ENCODE results near the gene EWSR1.

The EWSR1 gene

GRCh38 chr22:29320546-29320945 is 52.5 kb downstream of the EWSR1 start:
- DNase-seq (ENCODE audit: low spot score), result no peak

- no peak for DNase-seq (ENCODE audit: low spot score)
Observed at GRCh38 chr22:29323641-29324040, 55.6 kb downstream of the EWSR1 start.

DNA sequence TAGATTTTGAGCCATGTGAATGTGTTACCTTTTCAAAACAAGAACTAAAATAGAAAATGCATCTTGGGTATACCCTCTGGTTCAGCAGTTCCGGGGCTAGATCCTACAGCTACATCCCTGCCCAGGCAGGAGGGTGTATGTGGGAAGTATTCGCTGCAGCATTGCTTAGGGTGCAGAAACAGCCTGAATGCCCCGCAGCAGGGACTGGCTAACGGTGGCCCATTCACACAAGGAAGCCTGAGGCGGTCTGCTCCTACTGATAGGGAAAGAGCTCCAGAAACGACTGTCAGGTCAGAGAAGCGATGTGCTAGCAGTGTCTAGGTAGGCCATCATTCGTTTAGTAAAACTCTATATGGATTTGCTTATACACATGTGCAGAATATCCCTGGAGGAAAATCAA is 57.3 kb downstream of the EWSR1 start:
- no peak for DNase-seq (ENCODE audit: low spot score)

DNA sequence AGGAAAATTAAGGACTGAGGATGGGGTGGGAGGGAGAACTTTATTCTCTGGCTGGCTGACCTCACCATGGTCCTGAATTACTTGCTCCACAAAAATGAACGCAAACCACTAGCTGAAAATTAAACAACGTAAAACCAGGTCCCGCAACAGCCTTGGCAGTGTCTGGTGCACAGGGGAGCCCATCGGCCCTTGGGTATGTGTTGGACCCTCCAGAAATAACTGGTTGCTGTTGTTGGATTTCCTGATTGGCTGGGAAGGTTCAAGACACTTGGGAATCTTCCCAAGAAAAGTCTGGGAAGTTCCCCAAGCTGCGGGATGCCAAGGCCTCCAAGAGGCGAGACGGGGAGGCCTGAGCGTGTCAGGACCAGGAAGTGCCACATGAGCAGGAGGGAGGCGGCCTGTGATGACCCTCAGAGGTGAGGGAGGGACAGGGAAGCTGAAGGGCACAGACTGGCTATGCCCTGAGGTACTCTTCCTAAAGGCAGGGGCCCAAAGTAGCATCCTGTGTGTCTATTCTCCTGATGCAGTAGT is 57.8 kb downstream of the EWSR1 start:
- DNase-seq (ENCODE audit: low spot score), result no peak

- DNase-seq (ENCODE audit: low spot score), result no peak
Observed at GRCh38 chr22:29326481-29326880, 58.4 kb downstream of the EWSR1 start.

- no peak for DNase-seq (ENCODE audit: low spot score)
Observed at GRCh38 chr22:29327089-29327764, 59.2 kb downstream of the EWSR1 start.

DNA sequence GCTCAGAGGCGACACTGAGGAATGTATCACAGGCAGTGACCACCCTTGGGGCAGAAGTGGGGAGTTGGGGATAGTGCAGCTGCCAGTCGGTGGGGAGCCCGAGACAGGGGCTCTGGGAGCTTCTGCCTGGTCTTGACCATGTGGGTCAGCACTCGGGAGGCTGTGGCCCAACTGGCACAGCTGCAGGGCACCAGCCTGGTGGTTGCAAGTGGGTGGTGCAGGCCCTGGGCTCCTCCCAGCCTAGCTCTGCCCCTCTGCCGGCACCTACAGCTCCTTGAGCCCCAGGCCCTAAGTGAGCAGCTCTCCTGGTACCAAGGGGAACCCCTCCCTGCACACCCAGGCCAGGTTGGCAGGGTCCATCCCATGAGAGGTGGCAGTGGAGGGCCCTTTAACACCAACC is 60.0 kb downstream of the EWSR1 start:
- no peak for DNase-seq (ENCODE audit: low spot score)

- DNase-seq (ENCODE audit: low spot score), result no peak
Observed at GRCh38 chr22:29328566-29329500, 60.8 kb downstream of the EWSR1 start.

GRCh38 chr22:29329581-29329980 is 61.5 kb downstream of the EWSR1 start:
- DNase-seq (ENCODE audit: low spot score), result no peak

- no peak for DNase-seq (ENCODE audit: low spot score)
Observed at GRCh38 chr22:29330291-29330690, 62.2 kb downstream of the EWSR1 start.

GRCh38 chr22:29330753-29331152 is 62.7 kb downstream of the EWSR1 start:
- no peak for DNase-seq (ENCODE audit: low spot score)

GRCh38 chr22:29331213-29331612 is 63.1 kb downstream of the EWSR1 start:
- DNase-seq (ENCODE audit: low spot score), result no peak

DNA sequence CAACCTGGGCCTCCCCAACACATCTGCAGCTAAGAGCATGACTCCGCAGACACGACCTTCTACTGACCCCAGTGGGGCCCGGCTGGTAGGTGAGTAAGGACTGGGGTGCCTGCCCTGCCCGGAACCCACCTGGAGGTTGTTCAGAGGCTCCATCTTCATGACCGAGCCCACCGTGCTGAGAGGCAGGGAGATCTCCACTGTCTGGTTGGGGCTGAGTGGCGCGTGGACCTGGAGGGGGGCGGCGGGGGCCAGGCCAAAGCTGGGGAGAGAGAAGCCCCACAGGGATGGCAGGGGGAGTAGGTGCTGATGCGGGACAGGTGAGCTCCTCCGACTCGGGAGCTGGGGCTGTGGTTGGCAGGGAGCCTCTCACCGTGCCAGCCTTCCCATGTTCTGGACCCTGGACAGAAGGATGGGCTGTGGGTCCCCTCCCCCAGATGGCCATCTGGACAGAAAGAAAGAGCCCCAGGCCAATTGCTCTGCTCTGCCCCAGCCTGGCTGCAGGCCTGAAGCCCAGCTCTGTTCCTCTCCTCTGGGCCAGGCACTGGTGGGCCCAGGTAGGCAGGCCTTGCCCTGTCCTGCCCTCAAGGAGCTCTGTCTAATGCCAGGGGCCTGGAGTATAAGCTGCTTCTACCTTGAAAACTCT is 63.7 kb downstream of the EWSR1 start:
- DNase-seq (ENCODE audit: low spot score), result no peak

GRCh38 chr22:29332886-29333496 is 64.9 kb downstream of the EWSR1 start:
- DNase-seq (ENCODE audit: low spot score), result no peak

GRCh38 chr22:29334148-29334547 is 66.1 kb downstream of the EWSR1 start:
- DNase-seq (ENCODE audit: low spot score), result no peak

DNA sequence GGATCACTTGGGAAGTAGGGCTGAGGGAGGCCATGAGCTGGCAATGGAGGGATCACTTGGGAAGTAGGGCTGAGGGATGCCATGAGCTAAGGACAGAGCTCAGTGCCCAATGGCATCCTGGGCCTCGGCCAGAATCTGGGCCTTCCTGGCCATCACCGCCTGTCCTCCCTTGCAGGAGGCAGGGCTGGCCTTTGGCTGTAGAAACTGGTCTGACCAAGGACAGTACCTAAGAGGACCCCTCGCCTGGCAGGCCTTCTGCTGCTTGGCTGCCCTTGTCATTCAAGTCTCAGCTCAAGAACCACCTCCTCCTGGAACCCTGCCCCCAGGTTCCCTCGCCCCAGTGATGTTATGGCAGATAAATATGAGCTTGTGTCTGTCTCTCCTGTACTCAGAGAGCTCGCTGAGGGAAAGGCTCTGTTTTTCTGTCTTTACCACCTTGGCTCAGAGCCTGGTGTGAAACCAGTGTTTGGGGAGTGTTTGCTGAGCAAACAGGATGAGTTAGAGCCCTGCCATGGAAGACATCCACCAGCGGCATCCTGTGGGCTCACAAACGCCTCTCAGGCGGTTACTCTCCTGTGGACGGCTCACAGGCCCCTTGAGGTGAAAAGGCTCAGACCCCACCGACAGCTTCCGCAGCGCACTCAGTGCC is 66.8 kb downstream of the EWSR1 start:
- peak; percentile 50 for DNase-seq (ENCODE audit: low spot score)

GRCh38 chr22:29335656-29336055 is 67.6 kb downstream of the EWSR1 start:
- DNase-seq (ENCODE audit: low spot score), result no peak

- no peak for DNase-seq (ENCODE audit: low spot score)
Observed at GRCh38 chr22:29336751-29337490, 68.9 kb downstream of the EWSR1 start.

GRCh38 chr22:29337631-29338284 is 69.7 kb downstream of the EWSR1 start:
- no peak for DNase-seq (ENCODE audit: low spot score)

DNA sequence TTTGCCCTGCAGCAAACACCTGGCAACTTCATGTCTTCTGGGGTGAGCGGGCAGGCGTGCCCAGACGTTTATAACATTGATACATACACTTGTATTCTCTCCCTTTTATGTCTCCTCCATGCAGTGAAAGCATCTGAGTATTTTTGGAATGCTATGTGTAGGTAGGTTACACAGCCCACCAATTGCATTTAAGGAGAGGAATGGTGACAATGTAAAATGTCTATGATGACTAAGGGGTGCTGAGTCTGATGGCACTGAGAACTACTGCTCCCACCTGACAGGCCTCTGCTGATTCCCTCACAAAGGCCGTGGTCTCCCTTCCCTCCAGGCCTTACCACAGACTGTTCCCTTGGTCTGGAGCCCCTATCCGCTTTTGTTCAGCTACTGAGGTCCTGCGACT is 70.3 kb downstream of the EWSR1 start:
- no peak for DNase-seq (ENCODE audit: low spot score)
